Smooth muscle cell (in vitro differentiated cells): ENCODE data around the gene ATRN. TPM values are rescaled to one million over a fixed set of nuclear protein-coding genes. Genes with fewer than 3 reads are reported as not detected.

Source experiments
- DNase-seq: peaks from one replicate; lab custom pipeline; 2025; ENCODE audit not compliant: unreplicated experiment; lab: John Stamatoyannopoulos, UW
- H2AFZ ChIP-seq: fragments of 200-600 bp; sonication (generic); 2 replicates; pipeline ENCODE4 v1.6.0; 2016; ENCODE audit warnings: antibody characterized with exemption, low read depth, mild to moderate bottlenecking
- H3F3A ChIP-seq: fragments of 200-600 bp; sonication (generic); 2 replicates; pipeline ENCODE4 v1.6.0; 2017; ENCODE audit warnings: antibody characterized with exemption, low read depth
- H3K27ac ChIP-seq: fragments of 200-600 bp; sonication (generic); 2 replicates; pipeline ENCODE4 v1.5.1; 2016; ENCODE audit warnings: low read depth, mild to moderate bottlenecking
- H3K27me3 ChIP-seq: fragments of 200-600 bp; sonication (generic); 2 replicates; pipeline ENCODE4 v1.6.1; 2016; ENCODE audit warnings: low read depth, mild to moderate bottlenecking
- H3K36me3 ChIP-seq: fragments of 200-600 bp; sonication (generic); 2 replicates; pipeline ENCODE4 v1.5.1; 2016; ENCODE audit warnings: low read depth
- H3K4me1 ChIP-seq: fragments of 200-600 bp; sonication (generic); 2 replicates; pipeline ENCODE4 v1.5.1; 2016; ENCODE audit warnings: low read depth
- H3K4me2 ChIP-seq: fragments of 200-600 bp; sonication (generic); 2 replicates; pipeline ENCODE4 v1.6.0; 2016; ENCODE audit warnings: mild to moderate bottlenecking
- H3K4me3 ChIP-seq: fragments of 200-600 bp; sonication (generic); 2 replicates; pipeline ENCODE4 v1.5.1; 2016; ENCODE audit warnings: mild to moderate bottlenecking
- H3K79me2 ChIP-seq: fragments of 200-600 bp; sonication (generic); 2 replicates; pipeline ENCODE4 v1.6.0; 2016; ENCODE audit warnings: low read depth, mild to moderate bottlenecking
- H3K9ac ChIP-seq: fragments of 200-600 bp; sonication (generic); 2 replicates; pipeline ENCODE4 v1.6.0; 2016; ENCODE audit warnings: low read depth
- H3K9me3 ChIP-seq: fragments of 200-600 bp; sonication (generic); replicated peaks from 2 replicates; pipeline ENCODE4 v1.5.1; 2016; ENCODE audit warnings: low read depth
- H4K20me1 ChIP-seq: fragments of 200-600 bp; sonication (generic); 2 replicates; pipeline ENCODE4 v1.6.0; 2016; ENCODE audit warnings: low read depth
- WGBS: methylation state at CpG from one replicate; pipeline ENCODE4 v1.1.7; 2016; ENCODE audit warnings: low lambda C conversion rate; 5-methylcytosine and 5-hydroxymethylcytosine counted together
- polyA plus RNA-seq: library from polyadenylated mRNA; unstranded; fragments of >200 nt; fragmentation: Nextera tagmentation; extraction: Ambion mirVana; gene quantifications from 2 replicates; pipeline ENCODE4 v1.2.1, GENCODE V29; 2016
- total RNA-seq: library from RNA; depleted of rRNA; stranded (reverse); fragments of >200 nt; gene quantifications from 2 replicates; pipeline ENCODE4 v1.2.3, GENCODE V29; 2014
- TF ChIP-seq, protein P1 (sequence below): fragments of 200-600 bp; sonication (generic); IDR thresholded peaks from 2 replicates; pipeline ENCODE4 v1.5.1; 2017; ENCODE audit warnings: borderline replicate concordance, mild to moderate bottlenecking, antibody characterized with exemption; ENCODE audit not compliant: insufficient read depth, poor library complexity, severe bottlenecking

Gene ATRN
- total and polyA plus RNA-seq, 2 experiments from 2014 or later = 17.9 to 44.0 TPM

DNA sequence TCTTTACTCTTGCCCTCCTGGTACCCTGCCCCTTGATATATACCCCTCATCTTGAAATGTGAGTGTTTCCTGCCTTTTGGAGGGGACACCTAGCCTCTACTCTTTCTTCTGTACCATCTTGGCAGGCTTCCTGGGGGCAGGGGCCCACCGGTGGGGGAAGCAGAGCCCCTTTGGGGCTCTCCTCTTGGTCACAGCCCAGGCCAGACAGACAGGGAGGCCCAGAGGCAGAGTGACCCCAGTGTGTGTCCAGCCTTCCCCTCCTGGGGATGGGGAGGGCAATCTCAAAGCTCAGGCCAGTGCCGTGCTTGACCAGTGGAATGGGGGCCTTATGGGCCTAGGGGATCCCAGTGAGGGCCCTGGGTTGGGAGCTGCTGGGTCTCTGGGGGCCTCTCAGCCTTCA, 207.4 kb downstream of the ATRN start:
- H3K27ac ChIP-seq = no peak overlapping the region
- peaks cover 8% of the 10 kb centered on the region for H3K4me1 ChIP-seq
- no peak overlapping the region for H3K4me2 ChIP-seq
- WGBS = 91% methylated on average over 2 of the region's 2 CpGs
- no peak for DNase-seq
- no peaks in the 10 kb centered on the region for H3F3A ChIP-seq
- H3K4me3 ChIP-seq = no peak overlapping the region
- no peak overlapping the region for H3K9ac ChIP-seq
- TF ChIP-seq, protein P1, sequence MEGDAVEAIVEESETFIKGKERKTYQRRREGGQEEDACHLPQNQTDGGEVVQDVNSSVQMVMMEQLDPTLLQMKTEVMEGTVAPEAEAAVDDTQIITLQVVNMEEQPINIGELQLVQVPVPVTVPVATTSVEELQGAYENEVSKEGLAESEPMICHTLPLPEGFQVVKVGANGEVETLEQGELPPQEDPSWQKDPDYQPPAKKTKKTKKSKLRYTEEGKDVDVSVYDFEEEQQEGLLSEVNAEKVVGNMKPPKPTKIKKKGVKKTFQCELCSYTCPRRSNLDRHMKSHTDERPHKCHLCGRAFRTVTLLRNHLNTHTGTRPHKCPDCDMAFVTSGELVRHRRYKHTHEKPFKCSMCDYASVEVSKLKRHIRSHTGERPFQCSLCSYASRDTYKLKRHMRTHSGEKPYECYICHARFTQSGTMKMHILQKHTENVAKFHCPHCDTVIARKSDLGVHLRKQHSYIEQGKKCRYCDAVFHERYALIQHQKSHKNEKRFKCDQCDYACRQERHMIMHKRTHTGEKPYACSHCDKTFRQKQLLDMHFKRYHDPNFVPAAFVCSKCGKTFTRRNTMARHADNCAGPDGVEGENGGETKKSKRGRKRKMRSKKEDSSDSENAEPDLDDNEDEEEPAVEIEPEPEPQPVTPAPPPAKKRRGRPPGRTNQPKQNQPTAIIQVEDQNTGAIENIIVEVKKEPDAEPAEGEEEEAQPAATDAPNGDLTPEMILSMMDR = no peak
- peaks cover 4% of the 10 kb centered on the region for H3K27me3 ChIP-seq
- no peak overlapping the region for H2AFZ ChIP-seq
- H3K79me2 ChIP-seq = no peaks in the 10 kb centered on the region
- no peaks in the 10 kb centered on the region for H3K9me3 ChIP-seq
- no peaks in the 10 kb centered on the region for H3K36me3 ChIP-seq
- H4K20me1 ChIP-seq = no peaks in the 10 kb centered on the region

DNA sequence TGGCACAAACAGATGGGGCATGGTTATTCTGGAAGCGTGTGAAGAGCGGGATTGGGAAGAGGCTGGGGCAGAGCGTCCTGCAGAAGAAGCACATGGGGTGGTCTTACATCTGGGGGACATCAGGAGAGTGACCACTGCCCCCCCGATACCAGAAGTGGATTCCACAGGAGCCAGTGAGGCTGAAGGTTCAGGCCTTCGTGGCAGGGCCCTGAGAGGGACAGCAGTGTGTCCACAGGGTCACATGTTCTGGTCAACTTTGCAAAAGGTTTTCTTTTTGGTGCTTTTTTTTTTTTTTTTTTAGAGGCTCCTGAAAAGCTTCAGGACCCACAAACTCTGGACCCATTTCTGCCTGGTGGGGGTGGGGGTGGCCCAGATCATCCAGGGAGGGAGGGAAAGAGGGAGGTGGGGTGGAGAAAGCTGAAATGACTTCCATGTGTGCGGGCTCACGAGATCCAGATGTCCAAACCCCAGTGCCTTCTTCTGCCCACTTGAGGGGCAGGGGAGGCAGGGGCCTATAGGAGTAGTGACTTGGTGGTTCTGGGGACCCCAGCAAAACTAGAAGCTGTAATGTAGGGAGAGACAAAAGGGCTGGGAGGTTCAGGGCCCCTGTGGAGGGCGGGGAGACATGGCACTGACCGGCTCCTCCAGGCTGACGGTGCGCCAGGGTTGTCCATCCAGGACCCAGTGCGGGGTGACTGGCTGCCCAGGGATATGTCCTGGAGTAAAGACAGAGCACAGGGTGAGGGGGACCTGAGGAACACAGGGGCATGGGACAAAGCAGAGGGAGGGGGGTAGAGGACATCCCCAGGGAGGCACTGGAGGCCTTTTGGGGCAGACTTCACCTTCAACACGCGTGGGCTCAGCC, 208.3 kb downstream of the ATRN start:
- H3K9me3 ChIP-seq = no peaks in the 10 kb centered on the region
- 91% methylated on average over 14 of the region's 14 CpGs for WGBS
- H3K4me3 ChIP-seq = no peak overlapping the region
- no peak overlapping the region for H3K27ac ChIP-seq
- no peak for DNase-seq
- no peaks in the 10 kb centered on the region for H3F3A ChIP-seq
- H3K27me3 ChIP-seq = peaks cover 4% of the 10 kb centered on the region
- H3K4me2 ChIP-seq = no peak overlapping the region
- H3K9ac ChIP-seq = no peak overlapping the region
- H2AFZ ChIP-seq = no peak overlapping the region
- TF ChIP-seq, protein P1 = no peak
- H4K20me1 ChIP-seq = no peaks in the 10 kb centered on the region
- peaks cover 8% of the 10 kb centered on the region for H3K4me1 ChIP-seq
- H3K79me2 ChIP-seq = no peaks in the 10 kb centered on the region
- H3K36me3 ChIP-seq = no peaks in the 10 kb centered on the region

DNA sequence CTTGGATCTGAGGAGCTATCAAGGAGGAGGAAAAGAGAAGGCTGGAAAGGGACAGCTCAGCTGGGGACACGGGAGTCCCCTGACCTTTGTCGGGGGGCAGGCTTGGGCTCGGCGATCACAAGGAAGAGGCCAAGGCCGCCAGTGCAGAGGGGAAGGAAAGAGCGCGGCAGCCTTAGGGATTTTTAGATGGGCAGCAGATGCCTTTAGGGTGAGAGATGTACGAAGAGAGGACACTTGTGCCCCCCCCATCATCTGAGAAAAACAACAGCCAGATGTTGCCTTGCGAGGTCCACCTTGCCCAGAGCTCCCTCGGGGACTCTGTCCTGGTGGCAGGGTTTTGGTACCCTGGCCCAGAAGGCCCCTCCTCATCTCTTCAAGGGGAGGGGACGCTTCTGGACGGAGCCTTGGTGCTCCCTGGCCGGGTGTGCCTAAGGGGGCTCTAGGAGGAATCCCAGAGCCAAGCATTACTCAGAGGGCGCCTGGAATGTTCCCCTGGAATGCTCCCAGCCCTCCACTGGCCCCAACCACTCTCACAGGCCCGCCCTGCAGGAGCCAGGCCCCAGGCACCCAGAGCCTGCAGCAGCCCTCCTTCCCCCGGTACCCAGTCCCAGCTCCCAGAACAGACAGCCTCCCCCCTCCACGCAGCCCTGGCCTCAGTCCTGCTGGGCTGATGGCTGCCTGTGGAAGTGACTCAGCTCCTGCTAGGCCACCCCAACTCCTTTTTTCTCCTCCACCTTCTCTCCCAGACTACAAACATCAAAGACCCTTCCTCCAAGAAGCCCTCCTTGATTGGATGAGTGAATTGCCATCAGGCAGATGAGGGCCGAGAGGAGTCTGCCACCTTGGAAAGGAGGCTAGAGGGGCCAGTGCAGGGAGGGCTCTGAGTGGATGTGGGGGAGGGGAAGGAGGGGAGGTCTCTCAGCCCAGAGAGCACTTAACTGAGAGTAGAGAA, 209.2 kb downstream of the ATRN start:
- Histone ChIP-seq H3K27ac (no peak overlapping the region), H3K36me3 (no peaks in the 10 kb centered on the region), H3K9me3 (no peaks in the 10 kb centered on the region), H3F3A (no peaks in the 10 kb centered on the region), H3K4me3 (no peak overlapping the region), H3K9ac (no peak overlapping the region), H3K27me3 (peaks cover 4% of the 10 kb centered on the region), H2AFZ (no peak overlapping the region), H3K4me2 (peak overlapping the region; percentile 90), H4K20me1 (no peaks in the 10 kb centered on the region), H3K79me2 (no peaks in the 10 kb centered on the region), H3K4me1 (peaks cover 8% of the 10 kb centered on the region)
- WGBS = 59% methylated on average over 18 of the region's 18 CpGs
- TF ChIP-seq, protein P1 = no peak
- no peak for DNase-seq
